GM12892 (cell line): ENCODE results near the gene VAT1.

ENCODE experiments used
- POLR2A ChIP-seq: IDR thresholded peaks from 2 replicates; pipeline ENCODE4 v1.6.1; 2011; ENCODE audit warnings: low read depth, low read length, control low read depth
- POLR2AphosphoS5 ChIP-seq: IDR thresholded peaks from 2 replicates; pipeline ENCODE4 v1.6.1; 2011; ENCODE audit warnings: low read depth, low read length, control low read depth
- TAF1 ChIP-seq: IDR thresholded peaks from 2 replicates; pipeline ENCODE4 v1.6.1; 2011; ENCODE audit warnings: low read depth, mild to moderate bottlenecking, control low read depth, low read length, borderline replicate concordance

DNA sequence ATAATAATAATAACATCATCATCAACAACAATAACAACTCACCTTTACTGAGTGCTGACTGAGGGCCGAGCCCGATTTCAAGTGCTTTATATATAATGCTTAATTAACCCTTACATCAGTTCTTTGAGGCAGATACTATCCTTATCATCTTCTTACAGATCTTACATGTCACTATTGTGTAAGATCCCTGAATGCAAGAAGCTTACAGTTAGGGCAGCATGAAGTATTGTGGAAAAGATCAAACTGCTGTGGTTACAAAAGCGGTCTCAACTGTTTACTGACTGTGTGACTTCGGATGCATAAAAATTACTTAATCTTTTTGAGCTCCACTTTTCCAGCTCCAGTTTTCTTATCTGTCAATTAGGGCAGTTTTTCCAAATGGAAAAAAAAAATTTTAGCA lies 3.3 kb downstream of the VAT1 start:
- no peak for TF ChIP-seq TAF1
- TF ChIP-seq POLR2A, result no peak
- no peak for TF ChIP-seq POLR2AphosphoS5
